Mucosa of rectum (tissue), 2 donors: ENCODE results near the gene SEC16A.

Experiments used
- H3K27ac ChIP-seq, 2 donors: one replicate each; pipeline ENCODE4 v1.7.0; 2013; ENCODE audit warnings: inconsistent platforms in 2 of 2, low read depth in 2 of 2, low read length in 2 of 2
- H3K27me3 ChIP-seq, 2 donors: one replicate each; pipeline ENCODE4 v1.7.0; 2013; ENCODE audit warnings: low read length in 2 of 2; ENCODE audit not compliant: control insufficient read depth in 2 of 2, insufficient read depth in 2 of 2
- H3K36me3 ChIP-seq, 2 donors: one replicate each; pipeline ENCODE4 v1.7.0; 2013; ENCODE audit warnings: low read length in 2 of 2; ENCODE audit not compliant: control insufficient read depth in 2 of 2, insufficient read depth in 2 of 2
- H3K4me1 ChIP-seq, 2 donors: one replicate each; pipeline ENCODE4 v1.7.0; 2013; ENCODE audit warnings: low read length in 2 of 2, mild to moderate bottlenecking in 1 of 2; ENCODE audit not compliant: control insufficient read depth in 2 of 2, insufficient read depth in 2 of 2
- H3K4me3 ChIP-seq, 2 donors: one replicate each; pipeline ENCODE4 v1.7.0; 2013; ENCODE audit warnings: low read length in 2 of 2
- H3K9ac ChIP-seq, 2 donors: one replicate each; pipeline ENCODE4 v1.7.0; 2013; ENCODE audit warnings: low read length in 2 of 2, low read depth in 1 of 2, mild to moderate bottlenecking in 1 of 2
- H3K9me3 ChIP-seq, 2 donors: one replicate each; pipeline ENCODE4 v1.7.0; 2013; ENCODE audit warnings: low read length in 2 of 2; ENCODE audit not compliant: control insufficient read depth in 2 of 2
- donor health status: healthy.
- donor health status: Normal muscosa, but diverticular disease.

SEC16A gene

GRCh38 chr9:136482793-136483588 lies at the start of gene SEC16A:
Gene SEC16A, minus strand, starts transcription at chr9:136483040. Its CDS starts 5,425 bp downstream, at chr9:136477615.
- peaks cover 21 to 22% of the 10 kb centered on the region in 2 donors for H3K4me1 ChIP-seq
- H3K36me3 ChIP-seq: peaks cover 0 to 7% of the 10 kb centered on the region in 2 donors
- H3K9me3 ChIP-seq: no peaks in the 10 kb centered on the region
- H3K27ac ChIP-seq: peak within 1 kb of the TSS; percentile 100
- H3K9ac ChIP-seq: peak within 1 kb of the TSS; percentile 96 to 97
- peak within 1 kb of the TSS; percentile 88 to 96 for H3K4me3 ChIP-seq
- H3K27me3 ChIP-seq: no peaks in the 10 kb centered on the region

GRCh38 chr9:136531904-136532798 lies 49.3 kb upstream of the SEC16A start:
- H3K36me3 ChIP-seq: peaks cover 2 to 6% of the 10 kb centered on the region in 2 donors
- peak overlapping the region in 1 of 2 donors; percentile 20 for H3K4me3 ChIP-seq
- no peaks in the 10 kb centered on the region for H3K27me3 ChIP-seq
- H3K9ac ChIP-seq: peak overlapping the region; percentile 34 to 71
- no peaks in the 10 kb centered on the region for H3K9me3 ChIP-seq
- peak overlapping the region; percentile 50 to 94 for H3K27ac ChIP-seq
- H3K4me1 ChIP-seq: peaks cover 71 to 73% of the 10 kb centered on the region in 2 donors

GRCh38 chr9:136531186-136531903 lies 48.5 kb upstream of the SEC16A start:
- Histone ChIP-seq H3K4me3 (no peak overlapping the region), H3K36me3 (peaks cover 0 to 3% of the 10 kb centered on the region in 2 donors), H3K27ac (peak overlapping the region; percentile 50 to 94), H3K4me1 (peaks cover 75 to 76% of the 10 kb centered on the region in 2 donors), H3K9me3 (no peaks in the 10 kb centered on the region), H3K27me3 (no peaks in the 10 kb centered on the region), H3K9ac (peak overlapping the region; percentile 32 to 45)

GRCh38 chr9:136530461-136531089 lies 47.7 kb upstream of the SEC16A start:
- peak overlapping the region in 1 of 2 donors; percentile 50 for H3K9ac ChIP-seq
- H3K27ac ChIP-seq: peak overlapping the region; percentile 16 to 94
- H3K4me1 ChIP-seq: peaks cover 82 to 83% of the 10 kb centered on the region in 2 donors
- peaks cover 0 to 3% of the 10 kb centered on the region in 2 donors for H3K36me3 ChIP-seq
- no peaks in the 10 kb centered on the region for H3K9me3 ChIP-seq
- H3K4me3 ChIP-seq: no peak overlapping the region
- H3K27me3 ChIP-seq: no peaks in the 10 kb centered on the region

- Histone ChIP-seq H3K9me3 (no peaks in the 10 kb centered on the region), H3K4me3 (no peak overlapping the region), H3K36me3 (peaks cover 0 to 3% of the 10 kb centered on the region in 2 donors), H3K9ac (peak overlapping the region in 1 of 2 donors; percentile 50), H3K27ac (peak overlapping the region; percentile 33 to 94), H3K4me1 (peaks cover 84 to 90% of the 10 kb centered on the region in 2 donors), H3K27me3 (no peaks in the 10 kb centered on the region)
Measured at GRCh38 chr9:136529516-136530460, 46.9 kb upstream of the SEC16A start.

GRCh38 chr9:136528716-136529341 lies 46.0 kb upstream of the SEC16A start:
- H3K4me3 ChIP-seq: no peak overlapping the region
- H3K36me3 ChIP-seq: peaks cover 0 to 3% of the 10 kb centered on the region in 2 donors
- peak overlapping the region; percentile 33 to 94 for H3K27ac ChIP-seq
- H3K9me3 ChIP-seq: no peaks in the 10 kb centered on the region
- H3K4me1 ChIP-seq: peaks cover 82 to 88% of the 10 kb centered on the region in 2 donors
- H3K9ac ChIP-seq: peak overlapping the region in 1 of 2 donors; percentile 11
- no peaks in the 10 kb centered on the region for H3K27me3 ChIP-seq

- Histone ChIP-seq H3K9me3 (no peaks in the 10 kb centered on the region), H3K4me1 (peaks cover 82 to 88% of the 10 kb centered on the region in 2 donors), H3K27ac (peak overlapping the region; percentile 89 to 94), H3K27me3 (no peaks in the 10 kb centered on the region), H3K4me3 (peak overlapping the region; percentile 11 to 20), H3K36me3 (peaks cover 0 to 4% of the 10 kb centered on the region in 2 donors), H3K9ac (peak overlapping the region; percentile 68 to 72)
Measured at GRCh38 chr9:136527721-136528710, 45.2 kb upstream of the SEC16A start.

- Histone ChIP-seq H3K4me1 (peaks cover 82 to 89% of the 10 kb centered on the region in 2 donors), H3K27me3 (no peaks in the 10 kb centered on the region), H3K27ac (peak overlapping the region; percentile 89 to 94), H3K36me3 (peaks cover 0 to 5% of the 10 kb centered on the region in 2 donors), H3K9ac (peak overlapping the region; percentile 68 to 72), H3K9me3 (no peaks in the 10 kb centered on the region), H3K4me3 (peak overlapping the region in 1 of 2 donors; percentile 20)
Measured at GRCh38 chr9:136527131-136527530, 44.3 kb upstream of the SEC16A start.
